Fibroblast of upper back skin (primary cell): Measurements from ENCODE around the gene SV2C.

Experiments
- DNase-seq: peaks from one replicate; pipeline ENCODE4 v3.0.0-alpha.2; 2013

SV2C gene

DNA sequence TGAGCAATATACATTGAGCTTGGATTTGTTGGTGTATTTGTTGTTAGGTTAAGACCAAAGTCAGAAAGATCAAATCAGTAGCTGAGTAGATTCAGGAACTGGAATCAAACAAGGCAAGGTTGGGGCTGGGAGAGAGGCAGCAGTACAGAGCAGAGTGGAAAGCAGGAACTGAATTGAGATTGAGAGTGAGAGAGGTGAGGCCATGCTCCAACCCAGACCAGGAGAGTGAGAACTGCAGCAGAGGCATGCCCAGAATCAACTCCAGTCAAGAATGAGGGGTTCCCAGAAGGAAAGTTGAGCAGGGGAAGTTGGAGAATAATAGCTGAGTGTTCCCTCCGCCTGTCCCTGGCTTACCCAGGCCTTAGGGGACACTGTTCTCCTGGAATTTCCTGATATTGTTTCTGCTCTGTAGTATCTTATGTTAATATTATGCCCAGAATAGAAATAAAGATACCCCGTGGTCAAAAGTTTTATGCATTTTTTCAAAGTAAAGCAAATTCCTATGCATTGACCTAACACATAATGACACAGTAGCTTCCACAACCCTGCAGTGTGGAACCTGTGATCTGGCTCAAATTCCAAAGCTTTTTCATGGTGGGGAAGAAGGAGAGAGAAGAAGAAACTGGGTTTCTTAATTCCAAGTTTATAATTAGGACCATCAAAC, 82.7 kb downstream of the SV2C start:
- DNase-seq = peak; percentile 18

DNA sequence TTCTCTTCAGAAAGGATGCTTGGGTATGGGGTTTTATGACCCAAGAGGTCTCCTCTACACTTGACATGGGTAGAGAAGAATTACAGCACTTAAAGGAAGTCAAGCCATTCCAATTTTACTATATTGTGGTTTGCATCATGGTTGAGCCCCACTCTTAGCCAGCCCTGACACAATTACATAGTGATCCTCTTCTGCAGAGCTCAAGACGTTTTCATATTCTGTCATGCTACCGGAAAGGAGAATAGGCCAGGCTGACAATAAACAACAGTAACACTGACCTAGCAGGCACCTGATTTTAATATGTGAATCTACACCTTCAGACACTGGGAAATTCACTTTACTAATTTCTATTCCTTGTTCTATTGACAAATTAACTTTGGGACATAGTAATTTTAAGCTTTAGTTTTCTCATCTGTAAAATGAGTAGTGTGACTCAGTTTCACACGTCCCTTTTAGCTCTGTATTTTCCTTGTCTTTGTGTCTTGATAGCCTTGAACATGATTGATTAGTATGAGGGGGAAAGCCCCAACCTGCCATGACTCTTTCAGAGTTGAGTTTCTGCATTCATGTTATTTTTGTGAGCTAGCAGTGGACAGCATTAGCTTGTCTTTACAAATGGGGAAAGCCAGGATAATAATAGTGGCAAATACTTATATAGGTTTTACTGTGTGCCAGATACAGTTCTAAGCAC, 83.8 kb downstream of the SV2C start:
- no peak for DNase-seq

DNA sequence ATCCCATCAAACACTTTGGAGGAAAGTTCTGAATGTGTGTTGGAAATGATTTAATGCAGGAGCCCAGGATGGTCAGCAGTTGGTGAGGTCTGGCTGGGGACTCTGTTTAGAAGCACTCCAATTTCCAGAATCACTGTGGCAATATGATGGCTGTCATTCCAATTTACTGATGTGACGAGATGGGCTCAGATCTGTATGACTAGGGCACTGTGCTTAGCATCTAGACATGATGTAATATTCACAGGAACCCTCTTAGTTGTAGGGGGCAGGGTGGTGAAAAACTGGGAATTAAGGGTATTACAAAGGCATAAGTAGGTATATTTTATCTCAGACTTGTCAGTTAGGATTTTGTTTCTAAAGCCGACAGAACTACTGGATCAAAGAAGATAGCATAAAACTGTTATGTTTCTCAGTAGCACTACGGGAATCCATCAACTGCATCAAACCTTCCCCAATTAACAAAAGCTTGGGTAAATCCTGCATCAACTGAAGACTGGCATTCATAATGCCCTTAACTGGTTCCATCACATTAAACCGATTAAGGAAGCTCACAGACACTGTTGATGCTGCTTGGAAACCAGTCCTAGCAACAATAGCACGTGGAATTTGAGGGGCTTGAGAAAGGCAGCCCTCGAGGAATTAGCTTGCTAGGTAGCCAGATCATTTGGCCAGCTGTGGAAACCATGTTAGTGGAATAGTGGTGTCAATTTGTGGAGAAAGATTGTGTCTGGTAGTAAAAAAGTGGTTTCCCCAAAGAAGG, 86.1 kb downstream of the SV2C start:
- no peak for DNase-seq

DNA sequence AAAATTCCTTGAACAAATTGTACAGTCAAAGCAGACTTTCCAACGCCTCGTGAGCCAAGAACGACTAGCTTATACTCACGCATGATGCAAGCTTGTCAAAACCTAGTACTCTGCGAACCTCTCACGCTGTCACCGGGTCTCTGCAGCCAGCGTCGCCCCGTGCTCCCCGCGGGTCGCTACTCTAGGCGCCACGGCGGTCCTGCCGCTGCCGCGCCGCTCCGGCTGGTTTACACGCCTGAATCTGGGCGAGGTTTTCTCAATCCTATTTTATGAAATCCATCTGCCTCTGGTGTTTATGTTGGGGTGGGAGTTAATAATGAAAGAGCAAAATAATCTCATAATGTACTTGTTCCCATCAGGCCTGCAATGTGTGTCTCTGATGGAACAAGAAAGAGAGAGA, 90.9 kb downstream of the SV2C start:
- no peak for DNase-seq

DNA sequence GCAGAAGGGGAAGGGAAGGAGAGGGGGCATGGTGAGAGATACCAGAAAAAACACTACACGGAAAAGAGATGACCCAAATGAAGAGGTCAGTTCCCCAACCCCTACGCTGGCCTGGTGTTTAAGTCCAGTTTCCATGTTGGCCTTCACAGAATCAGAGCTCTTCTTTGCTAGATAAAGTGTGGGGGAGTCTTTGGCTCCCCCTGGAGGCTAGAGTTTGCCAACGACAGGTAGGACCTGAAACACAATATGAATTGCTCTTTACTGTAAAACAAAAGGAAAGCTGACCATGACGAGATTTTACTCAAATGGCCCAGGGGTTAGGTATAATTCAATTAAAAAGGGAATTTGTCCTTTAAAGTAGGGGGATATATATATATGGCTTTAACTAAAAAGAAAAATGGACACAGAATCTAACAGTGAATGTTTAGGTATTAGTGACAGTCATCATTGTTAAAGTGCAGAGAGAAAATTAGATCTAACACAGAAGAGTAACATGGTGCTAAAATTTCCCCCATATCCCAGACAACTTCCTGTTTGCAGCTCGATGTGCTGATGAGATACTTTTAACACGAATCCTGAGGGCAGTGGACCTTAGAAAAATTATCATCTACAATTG, 92.0 kb downstream of the SV2C start:
- peak; percentile 43 for DNase-seq

DNA sequence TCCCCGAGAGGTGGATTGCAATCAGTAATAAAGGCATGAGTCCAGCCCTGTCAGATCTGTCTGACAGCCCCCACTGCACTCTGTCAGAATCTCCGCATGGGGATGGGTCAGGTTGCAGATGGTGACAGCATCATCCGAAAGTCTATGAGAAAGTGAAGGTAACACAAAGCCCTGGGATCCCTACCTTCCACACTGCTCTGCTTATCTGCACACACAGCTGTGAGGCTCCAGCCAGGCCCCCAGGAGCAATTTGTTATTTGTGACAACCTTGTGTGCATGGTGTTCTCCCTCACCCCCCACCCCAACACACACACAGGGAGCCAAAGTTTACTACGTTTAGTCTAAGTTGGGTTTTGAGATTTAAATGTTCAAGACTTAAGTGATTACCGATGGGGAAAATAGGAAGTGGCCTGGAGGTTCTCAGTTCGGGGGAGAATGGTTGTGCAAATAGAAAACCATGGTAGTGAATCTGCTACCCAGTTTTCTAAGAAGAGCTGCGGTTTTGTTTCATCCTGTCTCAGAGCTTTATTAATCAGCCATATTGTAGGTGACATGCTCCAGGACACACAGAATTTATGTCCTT, 92.7 kb downstream of the SV2C start:
- no peak for DNase-seq

DNA sequence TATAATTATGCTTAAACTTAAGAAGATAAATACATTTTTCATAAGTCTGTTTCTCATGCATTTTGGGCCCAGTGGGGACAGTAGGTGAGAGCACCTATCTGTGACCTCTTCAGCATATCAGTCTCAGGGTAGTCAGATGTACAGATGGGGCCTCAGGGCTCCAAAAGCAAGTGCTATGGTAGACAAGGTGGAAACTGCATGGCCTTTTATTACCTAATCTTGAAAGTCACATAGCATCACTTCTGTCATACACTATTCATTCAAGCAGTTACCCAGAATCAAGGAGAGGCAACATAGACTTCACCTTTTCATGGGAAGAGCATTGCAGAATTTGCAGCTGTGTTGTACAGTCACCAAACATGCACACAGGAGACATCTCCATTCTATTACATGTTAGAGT, 94.8 kb downstream of the SV2C start:
- no peak for DNase-seq

DNA sequence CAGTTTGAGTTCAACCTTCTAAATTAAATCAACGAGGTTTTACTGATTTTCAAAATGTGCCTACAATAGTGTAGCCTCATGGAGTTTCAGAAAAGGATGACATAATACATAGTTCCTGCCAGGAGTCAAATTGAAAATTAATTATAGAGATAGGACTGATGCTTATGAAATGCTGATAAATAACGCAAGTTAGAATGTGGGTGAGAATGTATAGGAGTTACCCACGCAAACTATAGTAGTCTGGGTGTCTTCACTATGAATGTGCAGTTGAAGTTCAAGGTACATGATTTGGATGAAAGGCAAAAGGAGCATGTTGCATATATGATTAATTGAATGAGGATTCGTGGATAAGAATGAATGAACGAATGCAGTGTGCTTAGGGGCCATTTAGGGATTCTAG, 95.7 kb downstream of the SV2C start:
- no peak for DNase-seq

DNA sequence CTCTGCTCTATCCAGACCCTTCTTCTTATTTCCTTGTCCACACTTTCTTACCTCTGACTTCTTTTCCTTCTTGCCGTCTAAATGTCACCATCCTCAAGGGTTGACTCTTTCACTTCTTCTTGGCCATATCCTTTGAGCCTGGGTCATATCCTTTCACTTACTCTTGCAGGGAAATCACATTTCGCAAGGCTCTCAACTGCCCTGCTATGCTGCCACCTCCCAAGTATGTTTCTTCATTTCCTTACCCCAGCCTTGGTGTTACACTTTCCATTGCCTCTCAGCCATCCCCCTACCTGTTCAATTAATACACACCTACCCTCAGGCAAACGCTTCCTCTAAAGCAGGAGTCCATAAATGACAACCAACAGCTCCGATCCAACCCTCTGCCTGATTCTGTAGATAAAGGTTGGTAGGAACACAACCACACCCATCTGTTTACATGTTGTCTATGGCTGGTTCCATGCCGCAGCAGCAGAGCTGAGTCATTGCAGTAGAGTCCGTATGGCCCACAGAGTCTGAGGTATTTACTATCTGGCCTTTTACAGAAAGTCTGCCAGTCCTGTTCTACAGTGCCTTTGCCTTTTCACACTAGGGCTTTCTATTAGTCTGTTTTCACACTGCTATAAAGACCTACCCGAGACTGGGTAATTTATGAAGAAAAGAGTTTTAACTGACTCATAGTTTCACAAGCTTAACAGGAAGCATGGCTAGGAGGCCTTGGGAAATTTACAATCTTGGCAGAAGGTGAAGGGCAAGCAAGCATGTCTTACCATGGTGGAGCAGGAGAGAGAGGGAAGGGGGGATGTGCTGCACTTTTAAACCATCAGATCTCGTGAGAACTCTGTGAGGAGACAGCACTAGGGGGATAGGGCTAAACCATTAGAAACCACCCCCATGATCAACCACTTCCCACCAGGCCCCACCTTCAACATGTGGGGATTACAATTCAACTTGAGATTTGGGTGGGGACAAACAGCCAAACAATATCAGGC, 97.9 kb downstream of the SV2C start:
- DNase-seq = no peak

DNA sequence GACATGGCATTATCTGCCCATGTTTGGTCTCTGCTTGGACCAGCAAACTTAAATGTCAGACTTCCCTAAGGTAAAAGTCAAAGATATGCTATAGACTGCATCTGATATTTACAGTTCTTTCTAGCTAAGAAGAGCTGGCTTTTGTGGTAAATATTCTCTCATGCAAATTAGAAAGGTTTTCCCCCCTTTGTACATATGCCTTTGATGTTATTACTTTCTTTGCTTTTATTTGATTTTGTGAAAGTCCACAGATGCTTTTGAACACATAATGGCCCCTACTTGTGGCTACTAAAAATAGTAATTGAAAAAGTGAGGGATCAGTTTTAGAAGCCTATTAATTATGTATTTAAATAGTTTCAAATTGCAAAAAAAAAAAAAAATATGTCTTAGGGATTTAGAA, 104.2 kb downstream of the SV2C start:
- no peak for DNase-seq

DNA sequence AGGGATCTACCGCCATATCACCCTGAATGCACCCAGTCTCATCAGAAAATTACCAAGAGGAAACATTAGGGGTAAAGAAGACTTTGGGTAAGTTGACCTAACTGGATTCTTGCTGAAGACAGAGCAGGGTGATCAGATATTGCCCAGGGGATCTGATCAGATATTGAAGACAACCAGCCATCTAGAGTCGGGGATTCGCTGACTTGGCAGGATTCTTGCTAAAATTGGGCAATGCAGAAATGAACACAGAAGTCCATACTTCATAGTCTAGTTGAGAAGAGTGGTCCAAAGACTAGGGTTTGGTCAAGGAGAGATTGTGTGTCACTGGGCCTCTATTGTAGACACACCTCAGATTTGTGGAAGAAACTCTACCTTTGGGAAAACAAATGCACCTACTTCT, 107.2 kb downstream of the SV2C start:
- no peak for DNase-seq

DNA sequence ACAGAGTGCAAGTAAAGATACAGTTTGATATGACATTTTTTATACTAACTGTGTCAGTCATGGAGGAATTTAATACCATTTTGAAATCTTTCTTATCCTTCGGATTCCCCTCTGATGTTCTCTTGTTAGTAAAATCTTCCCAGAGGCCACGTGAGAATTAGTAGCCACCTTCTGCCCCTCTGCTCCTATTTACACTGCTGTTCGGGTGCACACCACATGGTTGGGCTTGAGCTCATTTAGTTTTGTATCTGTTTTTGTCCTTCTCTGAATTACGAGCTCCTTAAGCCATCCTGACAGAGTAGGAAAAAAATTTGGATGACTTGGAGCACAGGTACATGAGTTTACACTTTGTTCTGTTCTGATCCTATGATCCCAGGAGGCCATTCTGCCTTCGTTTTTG, 109.7 kb downstream of the SV2C start:
- DNase-seq = no peak

DNA sequence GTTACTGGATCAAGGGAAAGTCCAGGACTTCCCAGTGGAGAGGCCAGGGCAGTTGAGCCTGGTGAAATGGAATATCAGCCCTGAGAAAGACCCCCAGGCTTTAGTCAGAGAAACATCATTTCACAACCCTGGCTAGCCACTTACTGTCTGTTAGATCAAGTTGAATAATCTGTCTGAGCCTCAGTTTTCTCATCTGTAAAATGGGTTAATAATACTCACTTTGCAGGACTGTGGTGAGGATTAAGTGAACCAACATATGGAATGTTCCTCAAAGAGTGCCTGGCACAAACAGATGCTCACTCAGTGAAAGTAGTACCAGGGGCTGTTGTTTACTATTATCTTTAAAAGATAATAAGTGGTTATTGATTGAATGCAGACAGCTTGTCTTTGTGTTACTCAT, 110.5 kb downstream of the SV2C start:
- DNase-seq = no peak

DNA sequence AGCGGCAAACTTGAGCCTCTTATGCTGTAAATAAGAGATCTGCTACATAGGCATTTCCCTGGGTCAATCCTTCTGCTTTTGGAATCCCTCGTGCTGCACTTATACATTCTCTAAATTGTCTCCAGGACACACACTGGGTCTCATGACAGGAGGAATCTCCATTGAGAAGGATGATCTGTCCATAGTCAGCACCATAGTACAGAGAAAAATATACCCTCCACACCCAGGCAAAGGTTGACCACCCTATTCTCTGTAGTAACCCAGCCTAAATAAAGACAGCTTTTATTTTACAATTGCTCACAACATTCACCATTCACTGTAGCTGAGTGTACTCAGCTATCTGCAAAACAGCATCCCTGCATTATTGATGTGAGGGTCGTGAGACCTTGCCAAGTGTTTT, 111.2 kb downstream of the SV2C start:
- no peak for DNase-seq

DNA sequence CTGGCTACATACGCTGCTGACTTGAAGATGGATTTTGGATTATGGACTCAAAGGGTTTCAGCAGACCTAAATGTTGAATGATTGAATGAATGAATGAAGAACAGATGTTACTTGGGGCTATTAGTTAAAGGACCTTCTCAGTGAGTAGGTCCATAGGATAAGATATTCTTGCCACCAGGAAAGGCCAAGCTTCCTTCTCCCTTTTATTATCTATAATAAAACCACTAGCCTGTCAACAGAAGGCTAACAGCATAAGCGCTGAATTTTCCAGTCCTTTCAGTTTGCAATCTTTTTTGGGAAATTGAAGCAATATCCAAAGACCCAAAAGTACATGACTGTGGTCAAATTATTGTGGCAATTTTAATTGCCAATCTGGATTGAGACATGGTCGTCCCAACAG, 113.3 kb downstream of the SV2C start:
- no peak for DNase-seq

DNA sequence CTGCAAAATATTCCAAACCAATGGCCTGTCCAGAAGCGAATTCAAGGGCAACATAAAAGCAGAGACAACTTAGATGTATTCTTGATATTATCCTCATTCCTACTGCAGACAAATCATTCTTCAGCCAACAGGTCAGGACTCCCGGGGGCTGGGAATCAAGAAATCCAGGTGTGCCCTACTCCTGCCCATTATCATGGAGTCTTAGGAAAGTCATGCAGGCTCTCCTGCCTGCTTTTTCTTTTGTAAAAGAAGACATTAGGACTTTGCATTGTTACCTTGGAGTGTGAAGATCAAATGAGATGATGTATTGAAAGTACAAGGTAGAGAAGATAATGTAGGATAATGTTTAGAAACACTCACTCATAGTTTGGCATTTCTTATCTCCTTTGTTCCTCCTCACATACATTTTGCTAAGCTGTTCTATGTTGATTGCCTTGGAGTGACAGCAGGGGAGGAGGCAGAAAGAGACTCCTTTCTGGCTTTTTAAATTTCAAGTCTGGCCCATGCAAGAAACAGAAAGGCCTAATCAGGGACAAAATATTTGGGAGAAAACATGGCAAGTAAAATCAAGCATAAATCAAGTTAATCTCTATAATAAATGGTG, 113.8 kb downstream of the SV2C start:
- no peak for DNase-seq

DNA sequence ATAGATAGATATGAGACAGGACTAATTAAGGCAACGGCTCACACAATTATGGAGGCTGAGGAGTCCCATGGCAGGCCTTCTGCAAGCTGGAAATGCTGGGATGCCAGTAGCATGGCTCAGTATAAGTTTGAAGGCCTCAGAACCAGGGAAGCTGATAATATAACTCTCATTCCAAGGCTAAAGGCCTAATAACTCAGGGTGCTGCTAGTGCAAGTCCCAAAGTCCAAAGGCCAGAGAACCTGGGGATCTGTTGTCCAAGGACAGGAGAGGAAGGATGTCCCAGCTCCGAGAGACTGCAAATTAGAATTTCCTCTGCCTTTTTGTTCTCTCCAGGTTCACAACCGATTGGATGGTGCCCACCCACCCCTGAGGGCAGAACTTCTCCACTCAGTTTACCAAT, 114.5 kb downstream of the SV2C start:
- DNase-seq = no peak

DNA sequence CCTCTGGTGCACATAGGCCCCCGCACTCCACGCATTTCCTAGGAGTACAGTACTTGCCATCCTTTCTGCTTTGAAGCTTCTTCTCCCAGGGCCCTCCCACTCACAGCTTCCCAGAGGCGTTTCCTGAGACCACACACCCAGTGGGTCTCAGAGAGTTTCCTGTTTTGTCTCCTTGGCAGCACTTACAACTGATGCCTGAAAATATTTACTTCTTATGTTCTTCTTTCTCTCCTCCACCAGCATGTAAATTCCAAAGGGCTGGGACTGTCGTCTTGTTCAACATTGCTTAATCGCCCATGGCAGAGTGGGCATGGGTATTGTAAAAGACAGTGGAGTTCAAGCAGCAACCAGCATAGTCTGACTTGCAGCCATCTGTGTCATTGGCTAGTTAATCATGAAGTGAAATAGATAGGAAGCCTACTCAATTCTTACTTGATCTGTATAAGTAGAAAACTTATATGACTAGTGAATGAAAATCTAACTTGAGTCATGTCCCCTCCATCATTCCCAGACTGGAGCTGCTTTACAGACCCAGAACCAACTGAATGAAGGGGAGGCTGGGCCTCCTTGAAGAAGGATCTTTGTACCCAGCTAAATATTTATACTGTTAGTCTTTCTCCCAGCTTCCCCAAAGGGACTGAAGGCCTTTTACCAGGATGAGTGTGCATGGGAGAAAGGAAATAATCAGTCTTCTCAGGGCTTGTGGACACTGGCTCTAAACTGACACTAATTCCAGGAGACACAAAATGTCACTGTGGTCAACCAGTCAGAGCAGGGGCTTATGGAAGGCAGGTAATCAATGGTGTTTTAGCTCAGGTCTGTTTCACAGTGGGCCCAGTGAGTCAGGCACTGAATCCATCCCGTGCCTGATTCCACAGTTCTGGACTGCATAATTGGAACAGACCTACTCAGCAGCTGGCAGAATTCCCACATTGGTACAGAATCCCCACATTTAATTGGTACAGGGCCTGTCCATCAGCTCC, 116.4 kb downstream of the SV2C start:
- no peak for DNase-seq

DNA sequence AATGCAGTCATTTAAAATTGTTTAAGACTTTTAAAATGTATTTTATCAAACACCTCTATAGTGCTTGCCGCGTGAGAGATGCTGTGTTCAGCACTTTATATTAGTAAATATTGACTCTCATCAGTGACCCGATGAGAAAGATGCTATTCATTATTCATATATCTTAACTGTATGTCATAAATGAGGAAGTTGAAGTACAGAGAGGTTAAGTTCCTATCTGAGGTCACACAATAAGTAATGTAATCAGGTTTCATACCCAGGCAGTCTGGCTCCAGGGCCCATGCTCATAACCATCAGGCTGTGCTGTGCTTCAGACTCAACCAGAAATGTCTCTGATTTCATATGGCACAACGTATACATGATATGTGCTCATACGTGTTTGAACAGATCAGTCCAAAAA, 119.0 kb downstream of the SV2C start:
- no peak for DNase-seq

DNA sequence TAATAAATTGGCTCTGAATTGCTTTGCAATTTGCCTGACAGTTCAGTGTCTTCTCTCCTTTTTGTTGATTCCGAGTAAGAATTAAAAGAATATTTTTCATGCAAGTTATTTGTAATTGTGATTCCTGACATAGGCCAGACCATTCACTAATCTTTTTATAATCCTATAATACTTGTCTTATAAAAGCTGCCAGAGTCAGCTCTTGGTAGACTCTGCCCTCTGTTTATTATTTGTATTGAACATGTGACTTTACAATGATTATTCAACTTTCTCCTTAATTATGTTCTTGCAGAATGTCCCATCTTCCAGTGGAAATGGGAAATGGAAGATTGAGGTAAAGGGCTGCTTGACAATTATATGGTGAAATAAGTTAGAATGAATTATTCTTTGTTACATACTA, 121.0 kb downstream of the SV2C start:
- DNase-seq = no peak
